ENCODE measurements around the gene CCDC148.

GRCh38 chr2:158270536-158270935, 186.0 kb downstream of the CCDC148 start:
- TF ChIP-seq TAF1 (IDR thresholded peaks at IDR 0.05; ENCODE audit: borderline replicate concordance, insufficient read depth, low read length), result no peak
- TF ChIP-seq POLR2AphosphoS5 (IDR thresholded peaks at IDR 0.05; ENCODE audit: low read depth, low read length), result no peak
- TF ChIP-seq REST (IDR thresholded peaks at IDR 0.05; ENCODE audit: insufficient read depth in 1 of 2, low read depth in 2 of 2, low read length in 2 of 2), result no peak
- no peak for TF ChIP-seq SIN3A (IDR thresholded peaks at IDR 0.05; ENCODE audit: borderline replicate concordance, insufficient read depth, low read length)
